ENCODE results near the gene ETFA.

The ETFA gene

GRCh38 chr15:76337059-76337695, 25.9 kb upstream of the ETFA start:
- Histone ChIP-seq H3K4me1 (ENCODE audit: low read length) (peaks cover 28% of the 10 kb centered on the region), H3K27me3 (ENCODE audit: low read depth, low read length) (no peaks in the 10 kb centered on the region), H2AFZ (ENCODE audit: low read depth, low read length) (peak overlapping the region; percentile 44; the same call in 1 of the 2 replicates), H3K27ac (ENCODE audit: low read length) (peak overlapping the region; percentile 70), H3K9me3 (ENCODE audit: insufficient read depth, low read length) (no peaks in the 10 kb centered on the region), H3K4me2 (ENCODE audit: low read length) (peak overlapping the region; percentile 87), H3K4me3 (ENCODE audit: low read length) (peak overlapping the region; percentile 91), H4K20me1 (ENCODE audit: insufficient read depth, low read length) (peaks cover 12% of the 10 kb centered on the region; the same call in 1 of the 2 replicates), H3K9ac (ENCODE audit: low read length) (peak overlapping the region; percentile 86), H3K36me3 (replicated peaks; ENCODE audit: low read depth, low read length) (peaks cover 41% of the 10 kb centered on the region), H3K79me2 (ENCODE audit: low read length) (peaks cover 55% of the 10 kb centered on the region)
- TF ChIP-seq EZH2phosphoT487 (IDR thresholded peaks at IDR 0.05; ENCODE audit: low read depth), result no peak
- no peak for TF ChIP-seq CTCF (IDR thresholded peaks at IDR 0.05; ENCODE audit: low read depth, low read length)

GRCh38 chr15:76336254-76337058, 25.2 kb upstream of the ETFA start, which contains the start of gene ISL2:
Gene ISL2 (plus strand): TSS chr15:76336773. CDS start chr15:76336884, 111 bp downstream.
- TF ChIP-seq EZH2phosphoT487 (IDR thresholded peaks at IDR 0.05; ENCODE audit: low read depth) (no peak), CTCF (IDR thresholded peaks at IDR 0.05; ENCODE audit: low read depth, low read length) (no peak)
- Histone ChIP-seq H4K20me1 (ENCODE audit: insufficient read depth, low read length) (peaks cover 12% of the 10 kb centered on the region; the same call in 1 of the 2 replicates), H3K27ac (ENCODE audit: low read length) (peak within 1 kb of the TSS; percentile 70), H2AFZ (ENCODE audit: low read depth, low read length) (peak within 1 kb of the TSS; percentile 61), H3K27me3 (ENCODE audit: low read depth, low read length) (no peaks in the 10 kb centered on the region), H3K9ac (ENCODE audit: low read length) (peak within 1 kb of the TSS; percentile 88), H3K4me1 (ENCODE audit: low read length) (peaks cover 28% of the 10 kb centered on the region), H3K79me2 (ENCODE audit: low read length) (peaks cover 48% of the 10 kb centered on the region), H3K4me2 (ENCODE audit: low read length) (peak within 1 kb of the TSS; percentile 87), H3K4me3 (ENCODE audit: low read length) (peak within 1 kb of the TSS; percentile 91), H3K36me3 (replicated peaks; ENCODE audit: low read depth, low read length) (peaks cover 33% of the 10 kb centered on the region), H3K9me3 (ENCODE audit: insufficient read depth, low read length) (no peaks in the 10 kb centered on the region)

- H3K27me3 ChIP-seq (ENCODE audit: low read depth, low read length), result no peaks in the 10 kb centered on the region
These were observed 24.3 kb upstream of the ETFA start for GRCh38 chr15:76335307-76336253.

More at GRCh38 chr15:76335307-76336253, 24.3 kb upstream of the ETFA start:
- Histone ChIP-seq H3K79me2 (ENCODE audit: low read length) (peaks cover 41% of the 10 kb centered on the region), H3K4me2 (ENCODE audit: low read length) (peak overlapping the region; percentile 75), H4K20me1 (ENCODE audit: insufficient read depth, low read length) (peaks cover 12% of the 10 kb centered on the region; the same call in 1 of the 2 replicates), H3K4me1 (ENCODE audit: low read length) (peaks cover 28% of the 10 kb centered on the region), H3K9ac (ENCODE audit: low read length) (peak overlapping the region; percentile 88), H3K36me3 (replicated peaks; ENCODE audit: low read depth, low read length) (peaks cover 25% of the 10 kb centered on the region), H3K4me3 (ENCODE audit: low read length) (peak overlapping the region; percentile 91), H3K9me3 (ENCODE audit: insufficient read depth, low read length) (no peaks in the 10 kb centered on the region), H3K27ac (ENCODE audit: low read length) (peak overlapping the region; percentile 47), H2AFZ (ENCODE audit: low read depth, low read length) (peak overlapping the region; percentile 61)
- TF ChIP-seq CTCF (IDR thresholded peaks at IDR 0.05; ENCODE audit: low read depth, low read length), result no peak
- no peak for TF ChIP-seq EZH2phosphoT487 (IDR thresholded peaks at IDR 0.05; ENCODE audit: low read depth)
